SK-N-SH (cell line): ENCODE data around the gene NBEAL1. TPM values are rescaled to one million over a fixed set of nuclear protein-coding genes. Genes with fewer than 3 reads are reported as not detected.

Source experiments
- polyA plus RNA-seq, 3 experiments: library from polyadenylated mRNA; depleted of rRNA; stranded (reverse); fragments of >200 nt; gene quantifications; 2 replicates each; pipeline ENCODE4 v1.2.3, GENCODE V29; 2012
- small RNA-seq, 7 experiments: library from RNA; depleted of rRNA; stranded (forward); fragments of <200 nt; gene quantifications; one replicate each; pipeline ENCODE3, GENCODE V24; 2012

Gene NBEAL1
- polyA plus RNA-seq, 1 of the 3 experiments (the other 2 are of a cell fraction), result 3.3 TPM

Small RNAs within 50 kb of the gene (small RNA-seq; reads per million reads assigned to genes)
- gene AC010900.2 (0 reads per million in 7 experiments), gene RF00408 (0 reads per million in 7 experiments), gene RN7SL670P (0 reads per million in 7 experiments)

Other genes with a start within 250 kb of the NBEAL1 start
- gene ICA1L, start 143.1 kb upstream of the NBEAL1 start, polyA plus RNA-seq (2012; rRNA removed), result 3.7 and 5.9 TPM in 2 replicates
- 21.2 and 41.0 TPM in 2 replicates for gene WDR12, start 103.2 kb upstream of the NBEAL1 start, polyA plus RNA-seq (2012; rRNA removed)
- gene CARF, start 102.6 kb upstream of the NBEAL1 start, polyA plus RNA-seq (2012; rRNA removed), result 4.6 and 8.3 TPM in 2 replicates
- gene CYP20A1, start 224.1 kb downstream of the NBEAL1 start, polyA plus RNA-seq (2012; rRNA removed), result 10.6 and 12.3 TPM in 2 replicates